NCI-H1694 treated with DMSO at 0.1 percent for 48 hours (cell line): Measurements from ENCODE around the gene MACROD2.

ENCODE experiments used
- DNase-seq: peaks from one replicate; lab custom pipeline; 2025; lab: John Stamatoyannopoulos, UW

MACROD2 gene

GRCh38 chr20:15447549-15447948 lies 1452.2 kb downstream of the MACROD2 start:
- DNase-seq, result no peak

- no peak for DNase-seq
These were observed 1453.7 kb downstream of the MACROD2 start for GRCh38 chr20:15449061-15449460.

- DNase-seq, result no peak
These were observed 1455.9 kb downstream of the MACROD2 start for GRCh38 chr20:15451241-15451640.

GRCh38 chr20:15455279-15455678 lies 1460.0 kb downstream of the MACROD2 start:
- no peak for DNase-seq

GRCh38 chr20:15461938-15462337 lies 1466.6 kb downstream of the MACROD2 start:
- DNase-seq, result no peak

- peak; percentile 22 for DNase-seq
These were observed 1480.2 kb downstream of the MACROD2 start for GRCh38 chr20:15475483-15475882.

GRCh38 chr20:15476186-15476585 lies 1480.9 kb downstream of the MACROD2 start:
- no peak for DNase-seq

GRCh38 chr20:15476781-15477180 lies 1481.5 kb downstream of the MACROD2 start:
- no peak for DNase-seq

GRCh38 chr20:15482525-15482924 lies 1487.2 kb downstream of the MACROD2 start:
- no peak for DNase-seq

GRCh38 chr20:15485519-15485918 lies 1490.2 kb downstream of the MACROD2 start:
- no peak for DNase-seq

GRCh38 chr20:15487030-15487429 lies 1491.7 kb downstream of the MACROD2 start:
- no peak for DNase-seq

- DNase-seq, result no peak
These were observed 1492.4 kb downstream of the MACROD2 start for GRCh38 chr20:15487682-15488081.

GRCh38 chr20:15491575-15491974 lies 1496.3 kb downstream of the MACROD2 start:
- no peak for DNase-seq

GRCh38 chr20:15494851-15495250 lies 1499.5 kb downstream of the MACROD2 start:
- DNase-seq, result no peak

- DNase-seq, result no peak
These were observed 1501.3 kb downstream of the MACROD2 start for GRCh38 chr20:15496501-15497039.

- DNase-seq, result no peak
These were observed 1503.6 kb downstream of the MACROD2 start for GRCh38 chr20:15498926-15499325.

- no peak for DNase-seq
These were observed 1511.0 kb downstream of the MACROD2 start for GRCh38 chr20:15506311-15506710.

GRCh38 chr20:15507151-15507550 lies 1511.8 kb downstream of the MACROD2 start:
- no peak for DNase-seq

- no peak for DNase-seq
These were observed 1516.2 kb downstream of the MACROD2 start for GRCh38 chr20:15511551-15511950.

GRCh38 chr20:15512916-15513315 lies 1517.6 kb downstream of the MACROD2 start:
- DNase-seq, result no peak

- DNase-seq, result no peak
These were observed 1520.4 kb downstream of the MACROD2 start for GRCh38 chr20:15515691-15516090.

GRCh38 chr20:15520930-15521524 lies 1525.7 kb downstream of the MACROD2 start:
- no peak for DNase-seq

- DNase-seq, result no peak
These were observed 1528.1 kb downstream of the MACROD2 start for GRCh38 chr20:15523400-15523799.

- DNase-seq, result no peak
These were observed 1533.2 kb downstream of the MACROD2 start for GRCh38 chr20:15528391-15529111.
